ENCODE data around the gene CCDC92B.
A peak's percentile ranks its signal among the peaks of the same experiment; 100 is the strongest.
"Not testable (repeated sequence)": the region's sequence is repeated elsewhere in the genome, so short reads cannot be mapped to it uniquely, and the experiment has no call there.

Gene CCDC92B

DNA sequence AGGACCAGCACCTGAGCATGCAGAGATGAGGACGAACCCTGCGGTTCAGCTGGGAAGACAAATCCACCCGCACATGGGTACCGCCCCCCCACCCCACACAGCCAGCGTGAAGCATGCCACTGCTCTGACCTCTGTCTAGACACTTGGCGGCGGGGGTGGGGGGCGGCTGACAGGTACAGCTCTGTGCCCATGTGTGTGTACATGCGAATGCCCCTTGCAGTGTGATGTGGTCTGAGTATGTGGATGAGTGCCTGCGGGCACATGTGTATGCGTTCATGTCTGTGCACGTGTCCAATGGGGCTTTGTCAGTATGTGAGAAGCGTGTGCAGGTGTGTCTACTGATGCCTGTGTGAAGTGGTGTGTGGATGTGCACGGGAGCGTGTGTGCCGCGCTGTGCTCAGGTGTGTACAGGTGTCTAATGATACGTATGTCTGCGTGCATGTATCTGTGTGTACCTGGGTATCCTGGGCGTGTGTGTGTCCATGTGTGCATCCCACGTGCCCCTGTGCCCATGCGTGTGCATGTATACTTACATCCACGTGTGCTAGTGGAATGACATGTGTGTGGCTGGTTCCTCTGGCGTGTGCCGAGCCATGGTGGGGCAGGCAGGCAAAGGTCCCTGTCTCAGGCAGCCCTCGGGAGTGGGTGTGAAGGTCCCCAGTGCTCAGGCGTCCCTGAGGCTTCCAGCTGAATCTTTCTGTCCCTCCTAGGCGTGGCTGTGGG lies 46.1 kb upstream of the CCDC92B start:
- H3K4me3 ChIP-seq (ENCODE audit: low read length) = no peak overlapping the region

DNA sequence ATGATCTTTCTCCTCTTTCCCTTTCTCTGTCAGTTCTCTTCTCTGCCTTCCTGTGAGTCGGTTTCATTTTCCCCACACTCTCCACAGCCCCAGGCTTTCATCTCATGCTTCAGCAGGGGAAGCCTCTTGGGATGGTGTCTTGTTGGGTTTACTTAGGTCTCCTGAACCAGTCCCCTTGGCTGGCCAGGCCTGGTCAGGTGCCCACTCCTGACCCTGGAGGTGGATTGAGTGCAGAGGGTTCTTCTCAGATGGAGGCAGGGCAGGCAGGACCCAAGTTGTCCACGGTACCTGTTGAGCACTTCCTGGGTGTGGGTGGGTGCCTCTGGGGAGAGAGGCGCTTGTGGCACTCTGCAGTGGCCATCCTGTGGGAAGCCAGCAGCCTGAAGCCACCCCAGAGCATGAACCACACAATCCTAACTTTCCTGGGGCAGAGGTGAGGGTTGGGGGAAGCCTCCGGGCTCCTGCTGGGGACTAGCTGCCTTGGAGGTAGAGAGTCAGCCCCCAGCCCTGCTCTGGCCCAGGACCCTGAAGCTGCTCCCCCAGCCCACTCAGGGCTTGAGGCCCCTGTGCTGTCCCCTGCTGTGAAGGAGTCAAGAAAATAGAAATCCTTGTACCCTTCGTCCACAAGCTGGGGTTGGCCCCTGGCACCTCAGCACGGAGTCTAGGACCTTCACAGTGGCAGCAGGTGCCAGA lies 44.8 kb upstream of the CCDC92B start:
- no peak for TF ChIP-seq CTCF (IDR thresholded peaks at IDR 0.05; ENCODE audit: insufficient read depth, low read depth, low read length, missing control alignments)
- no peak for DNase-seq (ENCODE audit: low read depth)
- H3K4me3 ChIP-seq (ENCODE audit: low read length) = no peak overlapping the region

More for the DNA sequence above, 46.1 kb upstream of the CCDC92B start:
- no peak for DNase-seq (ENCODE audit: low read depth)
- TF ChIP-seq CTCF (IDR thresholded peaks at IDR 0.05; ENCODE audit: insufficient read depth, low read depth, low read length, missing control alignments) = no peak

DNA sequence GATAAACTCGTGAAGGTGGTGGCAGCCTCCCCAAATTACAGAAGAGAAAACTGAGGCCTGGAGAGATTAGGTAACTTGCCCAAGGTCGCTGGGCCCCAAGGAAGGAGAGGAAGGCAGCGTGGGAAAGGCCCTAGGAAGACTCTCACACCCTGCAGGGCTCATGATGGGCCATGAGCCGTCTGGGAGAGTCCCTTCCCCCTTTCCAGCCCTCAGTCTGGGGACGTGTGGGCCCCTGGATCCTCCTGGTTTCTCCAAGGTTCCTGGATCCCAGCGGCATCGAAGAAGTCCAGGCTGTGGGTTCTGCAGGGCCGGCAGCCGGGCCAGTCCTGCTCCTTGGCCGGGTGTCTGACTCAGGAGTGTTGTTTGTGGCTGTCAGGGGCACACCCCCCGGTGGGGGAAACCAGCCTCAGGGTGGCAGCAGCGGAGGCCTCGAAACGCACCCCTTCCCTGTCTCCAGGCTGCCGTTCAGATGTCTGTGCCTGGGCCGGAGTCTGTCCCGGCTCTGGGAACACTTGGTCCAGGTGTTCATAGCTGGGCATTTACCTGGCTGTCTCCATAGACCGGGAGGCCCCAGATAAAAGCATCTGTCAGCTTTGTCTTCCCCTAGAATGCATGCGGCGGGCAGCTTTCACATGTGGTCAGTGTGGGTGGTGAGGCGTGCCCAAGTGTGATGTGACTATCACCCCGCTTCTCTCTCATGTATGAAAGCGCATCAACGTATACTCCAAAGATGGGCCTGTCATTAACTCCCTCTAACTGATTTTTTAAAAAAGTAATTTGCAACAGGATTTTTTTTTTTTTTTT lies 43.1 kb upstream of the CCDC92B start:
- no peak for TF ChIP-seq CTCF (IDR thresholded peaks at IDR 0.05; ENCODE audit: insufficient read depth, low read depth, low read length, missing control alignments)
- no peak overlapping the region for H3K4me3 ChIP-seq (ENCODE audit: low read length)
- DNase-seq (ENCODE audit: low read depth) = no peak

GRCh38 chr17:2789700-2790099 lies 40.2 kb upstream of the CCDC92B start:
- TF ChIP-seq CTCF (IDR thresholded peaks at IDR 0.05; ENCODE audit: insufficient read depth, low read depth, low read length, missing control alignments) = no peak
- no peak overlapping the region for H3K4me3 ChIP-seq (ENCODE audit: low read length)
- DNase-seq (ENCODE audit: low read depth) = no peak

- DNase-seq (ENCODE audit: low read depth) = peak; percentile 83
- peak; percentile 81 for TF ChIP-seq CTCF (IDR thresholded peaks at IDR 0.05; ENCODE audit: insufficient read depth, low read depth, low read length, missing control alignments)
- H3K4me3 ChIP-seq (ENCODE audit: low read length) = no peak overlapping the region
These were observed 36.9 kb upstream of the CCDC92B start for GRCh38 chr17:2786176-2786881.

- H3K4me3 ChIP-seq (ENCODE audit: low read length); DNase-seq (ENCODE audit: low read depth): not testable (repeated sequence)
These were observed 35.9 kb upstream of the CCDC92B start for GRCh38 chr17:2785376-2785775.

- H3K4me3 ChIP-seq (ENCODE audit: low read length) = no peak overlapping the region
- TF ChIP-seq CTCF (IDR thresholded peaks at IDR 0.05; ENCODE audit: insufficient read depth, low read depth, low read length, missing control alignments) = no peak
- no peak for DNase-seq (ENCODE audit: low read depth)
These were observed 35.4 kb upstream of the CCDC92B start for GRCh38 chr17:2784864-2785263.
